Activated naive CD4-positive, alpha-beta T cell treated with anti-CD3 and anti-CD28 coated beads, Interleukin-2, amount 50 U/mL, for 72 hours (primary cell): ENCODE measurements around the gene FBRSL1. TPM values are rescaled to one million over a fixed set of nuclear protein-coding genes. Genes with fewer than 3 reads are reported as not detected.
"Not testable (repeated sequence)": the region's sequence is repeated elsewhere in the genome, so short reads cannot be mapped to it uniquely, and the experiment has no call there.

ENCODE experiments used
- ATAC-seq, 2 donors: fragments of 150-1000 bp; cut with Tn5 transposase; 2 replicates each; pipeline ENCODE4 v1.10.0; 2021; ENCODE audit warnings: mild to moderate bottlenecking in 2 of 2, moderate library complexity in 2 of 2
- DNase-seq, 2 donors: peaks; one replicate each; pipeline ENCODE4 v3.0.0; 2021 to 2022; ENCODE audit warnings: low spot score in 2 of 2
- H3K27ac Mint-ChIP-seq, 2 donors: one replicate each; pipeline ENCODE4 v1.8.0; 2022; ENCODE audit warnings: mild to moderate bottlenecking in 2 of 2, mixed read lengths in 2 of 2
- H3K36me3 Mint-ChIP-seq, 2 donors: one replicate each; pipeline ENCODE4 v1.8.0; 2022; ENCODE audit warnings: mixed read lengths in 2 of 2
- H3K9me3 Mint-ChIP-seq, 2 donors: one replicate each; pipeline ENCODE4 v1.8.0; 2022; ENCODE audit warnings: mixed read lengths in 2 of 2
- total RNA-seq, 2 donors: library from RNA; stranded (reverse); gene quantifications; one replicate each; pipeline ENCODE4 v1.2.3, GENCODE V29; 2022

The FBRSL1 gene
- total RNA-seq, 2 donors from 2014 or later = 30.8 to 37.8 TPM

DNA sequence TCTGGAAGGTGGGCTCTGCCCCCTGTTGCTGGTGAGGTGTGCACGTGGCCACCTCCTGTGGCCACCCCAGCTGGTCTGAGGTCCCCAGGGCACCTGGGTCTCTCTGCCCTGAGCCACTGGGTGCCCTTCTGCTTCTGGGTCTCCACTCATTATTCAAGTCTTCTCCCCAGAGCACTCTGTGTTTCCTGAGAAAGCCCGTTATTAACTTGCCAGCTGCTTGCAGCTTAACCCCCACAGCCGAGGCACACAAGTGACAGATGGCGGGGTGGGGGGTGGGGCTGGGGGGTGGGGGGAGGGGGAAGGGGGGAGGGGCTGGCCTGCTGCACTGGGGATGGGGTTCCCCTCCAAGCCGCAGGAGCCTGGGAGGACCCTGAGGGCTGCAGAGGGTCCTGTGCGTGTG lies 40.5 kb downstream of the FBRSL1 start:
- Mint-ChIP-seq H3K36me3 (peaks cover 0 to 6% of the 10 kb centered on the region in 2 donors), H3K27ac (no peak overlapping the region), H3K9me3 (peaks cover 0 to 5% of the 10 kb centered on the region in 2 donors)
- ATAC-seq (no peak), DNase-seq (no peak)

DNA sequence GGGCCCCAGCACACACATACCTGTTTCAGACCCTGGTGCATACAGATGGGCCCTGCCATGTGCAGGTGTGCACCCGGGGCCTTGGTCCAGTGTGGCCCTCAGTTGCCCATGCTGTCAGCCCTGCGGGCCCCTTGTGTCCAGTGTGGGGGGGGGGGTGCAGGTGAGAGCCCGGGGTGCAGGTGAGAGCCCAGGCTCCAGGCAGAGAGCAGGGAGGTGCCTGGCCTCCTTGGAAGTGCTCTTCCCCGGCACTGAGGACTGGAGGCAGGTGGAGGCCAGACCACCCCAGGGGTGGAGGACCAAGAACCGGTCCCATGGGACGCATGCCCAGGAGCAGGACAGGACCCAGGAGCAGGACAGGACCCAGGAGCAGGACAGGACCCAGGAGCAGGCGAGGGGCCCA lies 40.9 kb downstream of the FBRSL1 start:
- Mint-ChIP-seq H3K9me3 (peaks cover 3 to 9% of the 10 kb centered on the region in 2 donors), H3K36me3 (peaks cover 4 to 10% of the 10 kb centered on the region in 2 donors), H3K27ac (no peak overlapping the region)
- DNase-seq (no peak), ATAC-seq (no peak)

DNA sequence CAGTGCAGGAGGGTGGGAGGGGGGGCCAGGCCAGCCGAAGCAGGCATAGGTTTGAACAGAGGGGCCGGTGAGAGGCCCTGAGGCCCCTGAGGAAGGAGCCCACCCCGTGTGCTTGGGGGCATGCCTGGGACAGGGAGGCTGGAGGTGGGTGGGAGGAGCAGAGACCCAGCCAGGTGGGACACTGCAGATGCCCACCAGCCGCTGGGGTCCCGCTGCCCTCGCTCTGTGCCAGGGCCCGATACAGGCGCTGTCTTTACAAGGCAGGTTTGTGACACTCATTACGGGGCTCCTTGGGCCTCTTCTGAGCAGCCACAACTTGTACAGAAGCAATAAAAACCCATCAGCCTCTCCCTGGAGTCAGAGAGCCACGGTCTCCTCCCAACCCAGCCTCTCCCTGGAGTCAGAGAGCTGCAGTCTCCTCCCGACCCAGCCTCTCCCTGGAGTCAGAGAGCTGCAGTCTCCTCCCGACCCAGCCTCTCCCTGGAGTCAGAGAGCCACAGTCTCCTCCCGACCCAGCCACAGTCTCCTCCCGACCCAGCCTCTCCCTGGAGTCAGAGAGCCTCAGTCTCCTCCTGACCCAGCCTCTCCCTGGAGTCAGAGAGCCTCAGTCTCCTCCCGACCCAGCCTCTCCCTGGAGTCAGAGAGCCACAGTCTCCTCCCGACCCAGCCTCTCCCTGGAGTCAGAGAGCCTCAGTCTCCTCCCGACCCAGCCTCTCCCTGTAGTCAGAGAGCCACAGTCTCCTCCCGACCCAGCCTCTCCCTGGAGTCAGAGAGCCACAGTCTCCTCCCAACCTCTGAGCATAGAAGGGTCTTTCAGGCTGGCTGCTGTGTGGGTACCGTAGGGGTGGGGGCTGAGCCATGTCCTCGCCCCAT lies 43.0 kb downstream of the FBRSL1 start:
- peaks cover 12 to 16% of the 10 kb centered on the region in 2 donors for H3K9me3 Mint-ChIP-seq
- peaks cover 6 to 18% of the 10 kb centered on the region in 2 donors for H3K36me3 Mint-ChIP-seq
- H3K27ac Mint-ChIP-seq = peak overlapping the region in 1 of 2 donors; percentile 13
- DNase-seq, ATAC-seq: not testable (repeated sequence)

DNA sequence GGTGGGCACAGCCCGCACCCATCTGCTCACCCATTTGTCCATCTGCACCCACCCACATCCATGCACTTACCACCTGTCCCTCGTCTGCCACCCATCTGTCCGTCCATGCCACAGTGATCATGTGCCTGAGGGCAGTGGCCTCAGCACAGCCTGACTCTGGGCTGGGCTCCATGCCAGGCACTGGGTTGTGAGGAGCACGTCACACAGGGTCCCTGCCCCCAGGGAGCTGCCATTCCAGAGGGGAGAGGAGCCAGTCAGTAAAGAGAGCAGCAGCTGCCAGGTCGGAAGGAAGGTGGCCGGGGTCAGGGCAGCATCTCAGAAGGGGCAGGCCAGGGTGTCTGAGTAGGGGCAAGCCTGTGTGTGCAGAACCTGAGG lies 43.6 kb downstream of the FBRSL1 start:
- no peak for DNase-seq
- no peak for ATAC-seq
- H3K27ac Mint-ChIP-seq = peak overlapping the region in 1 of 2 donors; percentile 13
- H3K9me3 Mint-ChIP-seq = peaks cover 12 to 16% of the 10 kb centered on the region in 2 donors
- H3K36me3 Mint-ChIP-seq = peaks cover 6 to 18% of the 10 kb centered on the region in 2 donors

DNA sequence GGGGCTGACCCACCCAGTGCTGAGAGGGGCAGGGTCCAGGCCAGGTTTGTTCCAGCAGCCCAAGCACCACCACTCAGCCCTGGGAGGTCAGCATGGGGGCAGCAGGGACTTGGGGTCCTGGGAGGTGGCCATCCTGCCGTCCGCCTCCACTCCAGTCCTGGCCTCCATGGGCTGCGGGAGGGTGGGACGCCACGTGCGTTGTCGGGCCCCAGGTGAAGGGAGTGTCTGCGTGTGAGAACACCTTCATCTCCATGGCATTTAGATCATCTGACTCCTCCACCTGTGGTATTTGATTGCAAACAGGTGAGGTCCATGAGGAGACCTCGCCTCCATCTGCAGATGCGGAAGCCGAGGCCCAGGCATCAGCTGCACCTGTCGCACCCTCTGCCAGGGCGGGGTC lies 44.1 kb downstream of the FBRSL1 start:
- H3K27ac Mint-ChIP-seq = no peak overlapping the region
- H3K9me3 Mint-ChIP-seq = peaks cover 12 to 16% of the 10 kb centered on the region in 2 donors
- ATAC-seq (no peak), DNase-seq (no peak)
- H3K36me3 Mint-ChIP-seq = peaks cover 6 to 18% of the 10 kb centered on the region in 2 donors

DNA sequence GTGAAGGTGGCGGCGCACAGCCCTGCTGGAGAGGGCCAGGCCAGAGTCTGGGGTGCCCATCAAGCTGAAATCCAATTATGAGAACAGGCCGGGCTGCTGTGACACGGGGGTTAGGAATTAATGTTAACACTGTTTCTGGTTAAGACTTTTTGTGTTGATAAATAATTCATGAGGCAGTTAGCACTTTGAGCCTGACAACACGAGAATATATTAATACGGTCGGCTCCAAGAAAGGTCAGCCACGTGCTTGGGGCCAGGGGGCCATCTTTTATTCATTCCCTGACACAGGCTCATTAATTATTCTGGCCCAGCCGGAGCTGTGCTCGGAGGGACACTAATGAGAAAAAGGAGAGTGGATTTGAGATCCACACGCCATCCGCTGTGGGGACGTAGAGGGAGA lies 45.1 kb downstream of the FBRSL1 start:
- peaks cover 12 to 16% of the 10 kb centered on the region in 2 donors for H3K9me3 Mint-ChIP-seq
- H3K36me3 Mint-ChIP-seq = peaks cover 6 to 18% of the 10 kb centered on the region in 2 donors
- H3K27ac Mint-ChIP-seq = peak overlapping the region in 1 of 2 donors; percentile 72
- DNase-seq (no peak), ATAC-seq (no peak)

DNA sequence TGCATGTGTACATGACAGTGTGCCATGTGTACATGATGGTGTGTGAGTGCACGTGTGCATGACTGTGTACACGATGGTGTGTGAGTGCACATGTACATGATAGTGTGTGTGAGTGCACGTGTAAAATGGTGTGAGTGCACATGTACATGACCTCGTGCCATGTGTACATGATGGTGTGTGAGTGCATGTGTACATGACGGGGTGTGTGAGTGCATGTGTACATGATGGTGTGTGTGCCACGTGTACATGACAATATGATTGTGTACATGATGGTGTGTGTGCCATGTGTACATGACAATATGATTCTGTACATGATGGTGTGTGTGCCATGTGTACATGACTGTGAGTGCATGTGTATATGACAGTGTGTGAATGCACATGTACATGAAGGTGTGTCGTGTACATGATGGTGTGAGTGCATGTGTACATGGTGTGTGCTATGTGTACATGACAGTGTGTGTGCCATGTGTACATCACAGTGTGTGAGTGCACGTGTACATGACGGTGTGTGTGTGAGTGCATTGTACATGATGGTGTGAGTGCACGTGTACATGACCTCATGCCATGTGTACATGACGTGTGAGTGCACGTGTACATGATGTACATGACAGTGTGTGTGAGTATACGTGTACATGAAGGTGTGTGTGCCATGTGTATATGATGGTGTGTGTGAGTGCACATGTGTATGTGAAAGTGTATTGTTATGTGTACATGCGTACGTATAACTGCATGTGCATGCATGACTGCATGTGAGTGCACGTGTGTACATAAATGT lies 46.3 kb downstream of the FBRSL1 start:
- Mint-ChIP-seq H3K9me3 (peaks cover 12 to 16% of the 10 kb centered on the region in 2 donors), H3K36me3 (peaks cover 6 to 18% of the 10 kb centered on the region in 2 donors), H3K27ac (no peak overlapping the region)
- ATAC-seq = no peak
- no peak for DNase-seq

DNA sequence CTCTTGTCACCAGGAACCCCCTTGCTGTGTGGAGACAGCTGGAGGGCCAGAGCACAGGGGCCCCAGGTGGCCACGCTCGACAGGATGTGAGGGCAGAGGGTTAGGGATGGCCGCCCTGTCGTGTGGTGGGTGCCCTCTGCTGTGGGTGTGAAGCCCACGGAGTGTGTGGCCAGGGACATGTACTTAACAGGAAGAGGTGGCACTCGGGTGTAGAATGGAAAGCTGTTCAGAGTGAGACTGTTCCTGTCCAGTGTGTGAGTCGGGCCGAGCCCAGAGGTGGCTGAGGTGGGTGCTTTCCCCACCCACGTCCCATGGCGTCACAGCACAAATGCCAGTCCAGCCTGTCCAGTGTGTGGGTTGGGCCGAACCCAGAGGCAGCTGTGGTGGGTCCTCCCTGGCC lies 47.1 kb downstream of the FBRSL1 start:
- no peak for DNase-seq
- peak in 1 of 2 donors; percentile 39 for ATAC-seq
- H3K36me3 Mint-ChIP-seq = peaks cover 6 to 18% of the 10 kb centered on the region in 2 donors
- peaks cover 12 to 16% of the 10 kb centered on the region in 2 donors for H3K9me3 Mint-ChIP-seq
- no peak overlapping the region for H3K27ac Mint-ChIP-seq

DNA sequence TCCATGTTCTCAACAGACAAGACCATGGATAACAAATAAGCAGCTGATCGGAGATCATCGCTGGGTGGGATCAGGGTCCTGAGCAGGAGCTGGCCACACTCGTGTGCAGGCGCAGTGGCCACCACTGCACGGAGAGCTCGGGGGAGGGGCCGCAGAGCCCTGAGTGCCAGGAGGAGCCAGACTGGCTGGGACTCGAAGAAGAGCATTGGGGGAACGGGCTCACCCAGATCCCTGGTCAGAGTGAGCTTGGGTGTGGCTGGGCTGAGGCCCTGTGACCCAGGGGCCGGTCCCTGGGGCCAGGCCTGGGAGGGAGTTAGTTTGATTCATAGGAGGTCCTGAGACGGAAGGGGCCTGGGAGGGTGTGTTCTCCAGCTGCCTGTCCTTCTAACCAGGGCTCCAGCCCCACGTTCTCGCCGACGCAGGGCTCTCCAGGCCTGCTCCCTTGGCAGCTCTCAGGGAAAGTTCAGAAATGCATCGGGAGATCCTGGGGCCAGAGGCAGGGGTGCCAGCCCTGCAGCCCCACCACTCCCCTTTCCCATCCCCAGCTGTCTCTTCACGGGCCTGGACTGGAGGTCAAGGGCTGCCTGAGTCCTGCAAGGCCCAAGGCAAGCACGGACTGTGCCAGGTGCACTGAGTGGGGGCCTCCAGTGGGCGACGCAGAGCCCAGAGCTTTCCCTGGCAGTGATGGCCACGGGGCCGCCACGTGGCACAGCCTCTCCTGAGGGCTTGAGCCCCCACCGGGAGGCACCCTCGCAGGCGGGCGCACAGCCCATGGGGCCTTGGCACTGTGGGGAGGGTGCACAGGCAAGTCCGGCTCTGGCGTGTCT lies 48.1 kb downstream of the FBRSL1 start:
- Mint-ChIP-seq H3K9me3 (peaks cover 12 to 16% of the 10 kb centered on the region in 2 donors), H3K27ac (peak overlapping the region in 1 of 2 donors; percentile 50), H3K36me3 (peaks cover 6 to 18% of the 10 kb centered on the region in 2 donors)
- no peak for DNase-seq
- ATAC-seq = peak in 1 of 2 donors; percentile 17

DNA sequence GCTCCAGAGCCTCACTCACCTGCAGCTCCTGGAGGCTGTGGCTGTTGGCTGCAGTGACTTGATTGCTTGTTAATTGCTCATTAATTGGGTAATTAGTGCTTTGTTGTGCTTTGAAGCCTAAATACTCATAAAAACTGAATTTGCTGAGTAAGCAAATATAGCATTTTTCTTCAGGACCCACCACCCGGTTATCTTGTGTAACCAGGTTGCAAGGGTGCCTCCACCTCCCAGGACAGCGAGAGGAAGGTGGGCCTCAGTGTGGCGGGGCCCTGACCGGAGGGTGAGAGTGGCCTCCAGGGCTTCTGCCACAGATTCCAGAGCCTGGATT lies 48.7 kb downstream of the FBRSL1 start:
- DNase-seq (no peak), ATAC-seq (no peak)
- Mint-ChIP-seq H3K27ac (no peak overlapping the region), H3K9me3 (peaks cover 12 to 16% of the 10 kb centered on the region in 2 donors), H3K36me3 (peaks cover 6 to 18% of the 10 kb centered on the region in 2 donors)

DNA sequence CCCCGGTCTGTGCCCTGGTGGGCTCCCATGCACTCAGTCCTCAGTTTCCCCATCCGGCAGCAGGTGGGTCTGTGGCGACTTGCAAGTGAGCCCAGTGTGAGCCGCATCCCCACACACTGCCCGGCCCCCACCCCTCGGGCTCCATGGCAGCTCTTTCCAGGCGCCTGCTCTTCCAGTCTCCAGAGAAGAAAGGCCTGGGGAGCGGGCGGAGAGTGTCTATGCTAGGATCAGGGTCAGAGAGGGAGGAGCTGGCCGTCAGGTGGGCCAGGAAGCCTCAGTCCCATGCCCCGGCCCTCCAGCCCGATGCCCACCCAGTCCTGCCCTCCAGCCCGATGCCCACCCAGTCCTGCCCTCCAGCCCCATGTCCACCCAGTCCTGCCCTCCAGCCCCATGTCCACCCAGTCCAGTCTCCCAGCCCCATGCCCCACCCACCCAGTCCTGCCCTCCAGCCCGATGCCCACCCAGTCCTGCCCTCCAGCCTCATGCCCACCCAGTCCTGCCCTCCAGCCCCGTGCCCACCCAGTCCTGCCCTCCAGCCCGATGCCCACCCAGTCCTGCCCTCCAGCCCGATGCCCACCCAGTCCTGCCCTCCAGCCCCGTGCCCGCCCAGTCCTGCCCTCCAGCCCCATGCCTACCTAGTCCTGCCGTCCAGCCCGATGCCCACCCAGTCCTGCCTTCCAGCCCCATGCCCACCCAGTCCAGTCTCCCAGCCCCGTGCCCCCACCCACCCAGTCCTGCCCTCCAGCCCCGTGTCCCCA lies 49.2 kb downstream of the FBRSL1 start:
- H3K36me3 Mint-ChIP-seq = peaks cover 6 to 18% of the 10 kb centered on the region in 2 donors
- no peak overlapping the region for H3K27ac Mint-ChIP-seq
- DNase-seq (no peak), ATAC-seq (no peak)
- H3K9me3 Mint-ChIP-seq = peaks cover 12 to 16% of the 10 kb centered on the region in 2 donors

DNA sequence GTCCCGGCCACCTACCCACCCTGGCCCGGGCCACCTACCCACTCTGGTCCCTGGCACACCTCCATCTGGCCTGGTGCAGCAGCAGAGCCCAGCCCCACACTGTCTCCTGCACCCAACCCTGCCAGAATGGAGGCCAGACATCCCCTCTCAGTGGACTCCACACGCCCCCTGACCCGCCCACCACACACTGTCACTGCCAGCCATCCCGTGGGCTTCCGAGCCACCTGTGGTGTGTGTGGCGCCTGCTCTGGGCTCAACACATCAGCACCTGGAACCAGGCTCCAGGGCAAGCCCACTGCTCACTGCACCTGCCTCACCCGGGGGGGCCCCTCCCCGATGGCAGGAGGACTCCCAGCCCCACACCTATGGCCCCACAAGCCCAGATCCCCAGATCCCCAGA lies 50.5 kb downstream of the FBRSL1 start:
- peaks cover 12% of the 10 kb centered on the region in 2 donors for H3K9me3 Mint-ChIP-seq
- H3K36me3 Mint-ChIP-seq = peaks cover 6 to 12% of the 10 kb centered on the region in 2 donors
- DNase-seq (no peak), ATAC-seq (no peak)
- H3K27ac Mint-ChIP-seq = no peak overlapping the region

DNA sequence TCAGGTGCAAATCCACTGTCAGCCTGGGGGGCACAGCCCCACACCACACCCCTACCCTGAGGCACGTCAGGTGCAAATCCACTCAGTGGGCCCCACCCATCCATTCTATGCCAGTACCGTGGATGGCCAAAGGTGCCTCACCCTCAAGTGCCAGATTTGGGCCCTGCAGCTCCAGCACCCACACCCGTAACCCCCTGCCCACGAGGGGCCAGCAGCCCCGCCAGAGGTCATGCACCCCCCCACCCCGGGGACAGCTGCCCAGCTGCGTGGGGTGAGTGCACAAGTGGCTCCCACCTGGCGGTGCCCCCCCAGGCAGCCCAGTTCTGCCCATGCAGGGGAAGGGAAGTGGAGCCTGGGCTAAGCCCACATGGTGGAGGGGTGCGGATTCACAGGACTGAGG lies 51.2 kb downstream of the FBRSL1 start:
- DNase-seq (no peak), ATAC-seq (no peak)
- H3K27ac Mint-ChIP-seq = no peak overlapping the region
- H3K9me3 Mint-ChIP-seq = peaks cover 4 to 6% of the 10 kb centered on the region in 2 donors
- peaks cover 0 to 4% of the 10 kb centered on the region in 2 donors for H3K36me3 Mint-ChIP-seq

DNA sequence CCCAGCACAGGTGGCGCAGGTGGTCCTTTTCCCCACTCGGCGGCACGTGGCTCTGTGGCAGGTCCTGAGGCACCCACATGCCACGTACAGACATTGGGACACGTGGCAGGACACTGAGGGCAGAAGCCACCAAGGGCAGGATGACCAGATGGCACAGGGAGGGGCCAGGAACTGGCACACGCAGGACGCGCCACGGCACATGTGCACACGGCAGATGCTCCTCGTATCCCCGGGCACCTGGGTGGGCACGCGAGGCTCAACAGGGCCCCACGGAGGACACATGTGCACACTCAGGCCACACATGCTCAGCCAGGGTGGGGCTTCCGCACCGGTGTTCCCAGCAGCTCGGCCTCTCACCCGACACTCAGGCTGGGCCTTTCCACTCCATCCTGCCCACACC lies 52.0 kb downstream of the FBRSL1 start:
- H3K36me3 Mint-ChIP-seq = no peaks in the 10 kb centered on the region
- DNase-seq (no peak), ATAC-seq (no peak)
- H3K9me3 Mint-ChIP-seq = no peaks in the 10 kb centered on the region
- no peak overlapping the region for H3K27ac Mint-ChIP-seq

DNA sequence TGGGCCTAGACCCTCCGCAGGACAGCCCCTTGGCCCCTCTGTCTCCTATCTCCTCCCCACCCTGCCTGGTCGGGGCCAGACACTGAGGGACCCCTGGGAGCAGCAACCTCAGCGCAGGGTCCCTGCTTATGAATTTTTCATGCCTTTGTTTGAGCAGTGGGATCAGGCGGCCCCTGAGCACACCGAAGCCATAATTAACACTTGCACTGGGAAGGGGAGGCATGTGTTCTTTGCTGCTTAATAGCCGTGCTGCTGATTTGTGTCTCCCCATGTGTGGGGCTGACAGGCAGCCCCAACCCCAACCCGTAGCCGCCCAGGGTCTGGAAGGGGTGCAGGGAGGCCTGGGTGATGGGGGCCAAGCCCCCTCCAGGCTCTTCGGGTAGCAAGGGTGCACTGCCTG lies 52.7 kb downstream of the FBRSL1 start:
- Mint-ChIP-seq H3K27ac (no peak overlapping the region), H3K36me3 (no peaks in the 10 kb centered on the region), H3K9me3 (no peaks in the 10 kb centered on the region)
- no peak for DNase-seq
- no peak for ATAC-seq
